GM23248 (cell line): ENCODE results near the gene LMF1.

ENCODE experiments used
- EZH2 ChIP-seq: fragments of 200-600 bp; sonication (generic); IDR thresholded peaks from 2 replicates; pipeline ENCODE4 v1.6.1; 2018; ENCODE audit warnings: antibody characterized with exemption, mild to moderate bottlenecking; ENCODE audit not compliant: insufficient read depth, poor library complexity, severe bottlenecking
- EZH2phosphoT487 ChIP-seq: fragments of 200-600 bp; sonication (generic); IDR thresholded peaks from 2 replicates; pipeline ENCODE4 v1.6.1; 2018; ENCODE audit warnings: antibody characterized with exemption, moderate library complexity, mild to moderate bottlenecking, low read depth; ENCODE audit not compliant: insufficient read depth

GRCh38 chr16:985646-986400 is 15.0 kb upstream of the LMF1 start:
- TF ChIP-seq EZH2phosphoT487 (no peak), EZH2 (no peak)
